ENCODE data around the gene ARL11. TPM values are rescaled to one million over a fixed set of nuclear protein-coding genes. Genes with fewer than 3 reads are reported as not detected.

The ARL11 gene
- total RNA-seq, 2 experiments from 2014 or later = 0.62 to 0.72 TPM

Other genes with a start within 250 kb of the ARL11 start
- gene CAB39L, start 184.4 kb upstream of the ARL11 start, total RNA-seq = 1 to 10 TPM; 3.8 to 4.5 TPM
- gene SETDB2, start 184.2 kb upstream of the ARL11 start, total RNA-seq = 10 to 100 TPM; 15.8 to 16.2 TPM
- 10 to 100 TPM; 91.4 to 96.9 TPM for gene PHF11, start 132.6 kb upstream of the ARL11 start, total RNA-seq
- 10 to 100 TPM; 17.8 to 19.2 TPM for gene RCBTB1, start 42.9 kb upstream of the ARL11 start, total RNA-seq
- gene EBPL, start 63.0 kb downstream of the ARL11 start, total RNA-seq = 10 to 100 TPM; 46.8 to 49.3 TPM
- gene KPNA3, start 164.2 kb downstream of the ARL11 start, total RNA-seq = 10 to 100 TPM; 47.9 to 50.7 TPM

All from activated naive CD4-positive, alpha-beta T cell treated with anti-CD3 and anti-CD28 coated beads for 36 hours (primary cell).